ENCODE results near the gene MPHOSPH8.
A peak's percentile ranks its signal among the peaks of the same experiment; 100 is the strongest.
"Not testable (repeated sequence)": the region's sequence is repeated elsewhere in the genome, so short reads cannot be mapped to it uniquely, and the experiment has no call there.

MPHOSPH8 gene

DNA sequence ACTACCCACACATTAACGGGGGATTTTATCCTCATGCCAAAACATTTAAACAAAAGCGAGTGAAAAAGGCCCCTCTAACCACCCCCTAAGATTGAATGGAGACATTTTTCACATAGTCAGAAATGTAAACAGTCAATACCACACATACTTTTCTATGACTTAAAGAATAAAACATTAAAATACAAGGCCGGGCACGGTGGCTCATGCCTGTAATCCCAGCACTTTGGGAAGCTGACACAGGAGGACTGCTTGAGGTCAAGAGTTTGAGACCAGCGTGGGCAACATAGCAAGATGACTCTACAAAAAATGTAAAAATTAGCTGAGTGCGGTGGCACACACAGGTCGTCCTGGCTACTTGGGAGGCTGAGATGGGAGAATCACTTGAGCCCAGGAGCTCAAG is 47.3 kb downstream of the MPHOSPH8 start:
- no peak for DNase-seq (ENCODE audit: low read depth in 1 of 2, low spot score in 1 of 2)

DNA sequence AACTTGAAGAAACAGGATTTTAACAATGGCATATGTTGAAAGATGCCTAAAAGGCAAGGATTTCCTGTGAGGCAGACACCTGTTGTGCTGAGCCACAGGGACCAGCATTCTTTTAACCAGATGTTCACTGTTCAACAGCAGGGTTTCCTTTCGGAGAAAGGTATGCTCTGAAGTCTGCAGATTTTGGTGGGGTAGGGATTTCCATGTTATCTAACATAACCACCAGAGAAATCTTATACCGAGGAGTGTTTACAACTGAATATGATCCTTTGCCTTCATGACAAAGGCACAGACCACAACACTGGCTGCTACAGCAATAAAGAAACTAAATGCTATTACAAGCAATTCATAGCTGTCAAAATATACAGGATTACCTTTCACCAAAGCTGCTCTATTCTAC is 48.1 kb downstream of the MPHOSPH8 start:
- DNase-seq (ENCODE audit: low read depth in 1 of 2, low spot score in 1 of 2): no peak

DNA sequence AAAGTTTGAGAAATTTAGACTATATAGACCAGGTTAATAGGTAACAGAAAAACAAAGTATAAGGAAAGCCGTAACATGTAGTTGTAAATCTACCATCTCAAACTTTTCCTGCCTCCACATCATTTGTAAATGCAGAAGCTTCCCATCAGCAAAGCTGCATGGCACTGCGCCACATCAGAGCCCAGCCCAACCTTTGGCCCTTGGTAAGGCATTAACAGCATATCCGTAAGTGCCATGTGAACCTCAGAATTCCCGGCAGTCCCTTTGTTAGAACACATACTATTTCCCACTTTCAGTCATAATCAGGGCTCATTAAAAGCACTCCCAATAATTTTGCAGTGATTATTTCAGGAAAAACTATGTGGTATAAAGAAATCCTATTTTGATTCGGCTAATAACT is 51.6 kb downstream of the MPHOSPH8 start:
- no peak for DNase-seq (ENCODE audit: low read depth in 1 of 2, low spot score in 1 of 2)

DNA sequence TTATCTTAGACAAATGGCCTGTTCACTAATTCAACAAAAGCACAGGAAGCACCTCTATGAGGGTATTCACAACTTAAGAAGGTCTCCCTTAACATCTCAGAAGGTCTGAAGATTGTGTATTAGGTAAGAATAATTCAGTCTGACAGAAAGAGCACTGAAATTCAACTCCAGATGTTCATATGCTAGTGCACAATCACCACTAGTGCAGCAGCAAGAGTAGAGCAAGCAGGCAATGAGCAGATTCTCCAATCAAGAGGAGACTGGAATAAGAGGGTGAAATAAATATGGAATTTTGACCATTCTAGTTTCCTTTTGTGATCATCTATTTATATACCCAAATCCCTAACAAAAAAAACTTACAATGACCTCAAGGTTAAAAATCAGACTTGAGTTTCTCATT is 52.0 kb downstream of the MPHOSPH8 start:
- DNase-seq (ENCODE audit: low read depth in 1 of 2, low spot score in 1 of 2): no peak

DNA sequence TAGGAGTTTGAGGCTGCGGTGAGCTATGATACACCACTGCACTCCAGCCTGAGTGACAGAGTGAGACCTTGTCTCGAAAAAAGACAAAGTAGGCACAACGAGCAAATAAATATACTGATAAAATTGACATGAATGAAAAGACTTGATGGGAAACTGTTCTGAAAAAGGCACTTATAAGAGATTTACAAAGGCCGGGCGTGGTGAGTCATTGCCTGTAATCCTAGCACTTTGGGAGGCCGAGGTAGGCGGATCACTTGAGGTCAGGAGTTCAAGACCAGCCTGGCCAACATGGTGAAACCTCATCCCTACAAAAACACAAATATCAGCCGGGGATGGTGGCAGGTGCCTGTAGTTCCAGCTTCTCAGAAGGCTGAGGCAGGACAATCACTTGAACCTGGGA is 58.0 kb downstream of the MPHOSPH8 start:
- not testable (repeated sequence) for DNase-seq (ENCODE audit: low read depth in 1 of 2, low spot score in 1 of 2)

DNA sequence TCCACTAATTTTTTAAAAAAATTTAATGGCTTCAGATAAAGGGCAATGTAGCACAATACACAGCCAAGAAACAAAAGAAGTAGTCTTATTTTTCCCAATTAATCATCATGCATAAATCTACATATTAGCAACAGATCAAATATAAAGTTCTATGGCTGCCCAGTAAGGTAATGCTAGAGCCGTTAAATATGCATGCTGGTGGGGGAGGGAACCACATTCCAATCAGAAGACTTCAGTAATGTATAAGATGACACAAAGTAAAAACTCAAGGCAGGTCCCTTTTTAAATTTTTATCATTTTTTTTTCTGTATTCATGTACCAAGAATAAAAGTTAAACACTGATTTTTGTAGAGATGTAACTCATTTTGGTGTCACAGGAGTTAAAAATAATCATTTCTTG is 62.0 kb downstream of the MPHOSPH8 start:
- no peak for DNase-seq (ENCODE audit: low read depth in 1 of 2, low spot score in 1 of 2)

DNA sequence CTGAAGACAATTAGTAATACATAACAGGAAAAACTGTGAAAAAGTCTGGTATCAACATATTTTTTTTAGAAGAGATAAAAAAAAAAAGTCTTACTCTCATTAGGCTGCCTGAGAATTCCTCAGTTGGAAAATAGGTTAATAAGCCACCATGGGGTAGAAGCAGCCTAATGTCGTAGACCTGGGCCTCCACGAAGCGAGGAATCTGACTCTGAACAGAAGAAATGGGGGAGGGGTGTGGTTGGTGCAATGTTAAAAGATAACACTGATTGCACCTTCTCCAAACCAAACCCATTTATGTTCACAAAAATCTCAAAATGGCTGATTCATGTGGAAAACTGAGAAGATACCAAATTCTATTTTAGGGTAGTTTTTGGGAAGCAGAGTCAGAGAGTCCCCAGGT is 62.4 kb downstream of the MPHOSPH8 start:
- no peak for DNase-seq (ENCODE audit: low read depth in 1 of 2, low spot score in 1 of 2)

DNA sequence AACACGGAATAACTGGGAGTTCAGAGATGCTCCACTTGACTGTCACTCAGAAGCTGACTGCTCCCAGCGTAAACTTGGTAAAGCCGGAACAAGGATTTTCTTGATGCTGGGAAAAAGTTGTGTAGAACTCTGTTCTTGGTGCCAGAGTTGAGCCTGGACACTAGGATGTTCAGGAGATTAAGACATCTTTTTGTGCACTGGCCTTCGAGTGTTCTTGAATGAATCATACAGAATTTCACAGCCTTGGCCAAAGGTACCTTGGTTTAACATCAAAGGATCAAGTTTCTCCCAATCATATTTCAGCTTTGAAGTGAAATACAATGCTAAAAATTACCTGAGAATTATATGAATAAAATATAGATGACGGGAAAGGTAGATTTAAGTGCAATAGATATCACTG is 67.5 kb downstream of the MPHOSPH8 start:
- DNase-seq (ENCODE audit: low read depth in 1 of 2, low spot score in 1 of 2): not testable (repeated sequence)

DNA sequence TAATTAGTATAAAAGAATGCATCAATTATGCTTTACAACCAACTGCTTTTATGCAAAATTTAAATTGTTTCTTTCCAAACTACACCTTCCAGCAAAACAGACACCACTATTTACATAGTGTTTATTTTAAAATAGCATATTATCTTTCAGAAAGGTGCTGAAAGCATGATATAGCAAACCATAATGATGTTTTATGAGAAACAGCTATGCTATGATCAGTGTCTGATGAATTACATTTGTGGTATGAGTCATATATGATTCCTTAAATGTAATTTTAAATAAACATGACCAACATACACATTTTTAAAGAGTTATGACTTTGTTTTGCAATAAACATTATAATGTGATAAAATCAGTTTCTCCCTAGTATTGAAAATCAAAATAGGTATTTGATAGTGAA is 68.2 kb downstream of the MPHOSPH8 start:
- not testable (repeated sequence) for DNase-seq (ENCODE audit: low read depth in 1 of 2, low spot score in 1 of 2)

DNA sequence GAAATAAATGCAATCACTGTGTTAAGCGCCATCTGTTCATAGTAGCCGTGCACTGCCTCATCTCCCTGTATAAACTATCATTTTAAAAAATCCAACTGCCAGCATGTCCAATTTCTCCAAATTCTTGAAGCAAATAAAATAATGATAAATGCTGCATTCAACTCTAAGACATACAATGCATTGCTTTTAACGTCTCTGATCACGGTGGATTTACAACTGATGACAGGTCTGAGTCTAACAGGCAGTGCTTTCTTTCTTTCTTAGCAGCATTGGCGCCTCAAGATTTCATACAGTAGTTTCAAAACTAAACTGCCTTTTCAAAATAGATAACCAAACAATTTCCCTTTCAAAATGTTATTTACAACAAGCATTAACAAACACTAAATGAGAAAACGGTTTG is 70.8 kb downstream of the MPHOSPH8 start:
- DNase-seq (ENCODE audit: low read depth in 1 of 2, low spot score in 1 of 2): not testable (repeated sequence)

DNA sequence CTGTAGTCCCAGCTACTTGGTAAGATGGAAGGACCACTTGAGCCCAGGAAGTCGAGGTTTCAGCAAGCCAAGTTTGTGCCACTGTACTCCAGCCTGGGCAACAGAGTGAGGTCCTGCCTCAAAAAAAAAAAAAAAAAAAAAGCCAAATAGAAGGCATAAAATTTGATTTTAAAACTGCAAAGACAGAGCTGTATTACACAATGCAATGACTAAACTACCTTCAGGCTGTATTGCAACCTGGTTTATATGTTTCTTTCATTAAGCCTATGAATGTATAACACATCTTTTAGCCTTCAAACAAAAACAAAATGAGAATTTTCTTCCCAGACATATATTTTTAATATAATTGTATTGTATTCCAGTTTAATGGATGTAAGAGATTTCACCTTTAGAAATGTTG is 75.6 kb downstream of the MPHOSPH8 start:
- DNase-seq (ENCODE audit: low read depth in 1 of 2, low spot score in 1 of 2): not testable (repeated sequence)

DNA sequence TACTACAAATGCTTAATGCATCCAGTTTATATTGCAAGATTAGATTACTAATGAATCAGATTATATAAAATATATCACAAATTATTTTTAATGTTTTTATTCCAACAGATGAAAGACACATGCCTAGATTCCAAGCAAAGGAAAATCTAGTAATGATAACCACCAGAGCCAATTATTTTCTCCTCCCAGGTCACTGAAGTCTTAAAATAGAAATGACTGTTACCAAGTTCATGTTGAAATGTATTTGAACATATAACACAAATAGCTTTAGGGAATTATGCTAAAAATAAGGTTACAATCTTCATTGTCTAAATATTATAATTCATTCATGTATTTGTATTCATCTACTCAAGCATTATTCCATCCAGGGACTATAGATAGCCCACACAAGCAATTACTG is 76.3 kb downstream of the MPHOSPH8 start:
- not testable (repeated sequence) for DNase-seq (ENCODE audit: low read depth in 1 of 2, low spot score in 1 of 2)

DNA sequence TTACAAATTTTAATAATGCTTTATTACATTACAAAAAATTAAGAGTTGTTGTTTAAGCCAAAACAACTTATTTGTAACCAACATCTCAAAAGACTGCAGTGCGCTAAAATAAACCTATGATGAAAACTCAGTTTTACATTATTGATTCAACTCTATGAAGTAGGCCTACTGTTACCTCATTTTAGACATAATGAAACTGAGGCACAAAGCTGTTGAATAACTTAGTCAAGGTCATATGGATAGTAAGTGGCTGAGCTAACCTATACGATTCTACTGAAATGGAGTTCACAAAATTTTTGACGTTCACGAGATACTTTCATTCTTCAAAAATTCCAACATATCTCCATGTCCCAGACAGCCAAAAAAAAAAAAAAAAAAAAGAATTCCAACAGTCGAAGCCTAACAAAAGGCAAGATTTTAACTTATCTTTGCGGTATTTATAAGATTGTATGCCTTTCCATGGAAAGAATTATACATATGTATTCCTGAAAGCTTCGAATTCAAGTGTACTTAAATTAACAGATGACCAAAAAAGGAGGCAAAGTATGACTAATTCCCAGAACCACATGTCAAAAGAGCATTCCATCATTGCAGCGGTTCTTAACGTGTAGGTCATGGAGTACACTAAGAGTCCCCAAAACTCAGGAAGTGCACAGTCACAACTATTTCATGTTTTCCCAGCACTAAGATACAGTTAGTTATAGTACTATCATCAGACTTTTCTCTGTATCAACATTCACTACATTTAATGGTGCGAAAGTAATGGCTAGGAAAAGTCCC is 79.9 kb downstream of the MPHOSPH8 start:
- peak in 1 of 2 donors; percentile 5 for DNase-seq (ENCODE audit: low read depth in 1 of 2, low spot score in 1 of 2)

DNA sequence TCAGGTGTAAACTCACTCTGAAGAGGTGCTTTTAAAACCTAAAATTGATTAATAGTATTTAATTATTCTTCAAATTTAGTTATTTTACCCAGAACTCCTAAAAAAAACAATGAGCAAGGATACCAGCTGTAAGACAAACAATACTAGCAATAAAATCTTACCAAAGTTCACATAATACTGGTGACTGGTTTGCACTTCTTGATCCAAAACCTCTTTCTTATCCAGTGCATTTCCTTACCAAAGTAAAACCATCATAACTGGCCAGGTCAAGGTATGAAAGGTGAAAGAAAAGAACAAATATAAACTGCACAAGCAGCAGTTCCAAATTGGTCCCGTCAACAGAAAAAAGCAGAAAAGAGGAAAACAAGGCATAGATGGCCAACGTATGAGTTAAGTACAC is 86.6 kb downstream of the MPHOSPH8 start:
- DNase-seq (ENCODE audit: low read depth in 1 of 2, low spot score in 1 of 2): no peak

Data from activated CD4-positive, alpha-beta T cell treated with anti-CD3 and anti-CD28 coated beads, Interleukin-2, amount 50 U/mL, for 24 hours (primary cell).